ENCODE results near the gene PCP2.
A peak's percentile ranks its signal among the peaks of the same experiment; 100 is the strongest.

Gene PCP2

GRCh38 chr19:7663706-7664105 lies 30.2 kb upstream of the PCP2 start:
- DNase-seq (ENCODE audit: low read depth): no peak
- no peak overlapping the region for H3K4me3 ChIP-seq (ENCODE audit: low read depth, low read length)
- no peak for TF ChIP-seq MAX (IDR thresholded peaks at IDR 0.05; ENCODE audit: low read depth, low read length)
- no peak for TF ChIP-seq MYC (IDR thresholded peaks at IDR 0.05; ENCODE audit: low read depth, low read length)
- no peak for TF ChIP-seq CTCF (IDR thresholded peaks at IDR 0.05; ENCODE audit: low read depth, low read length)
- TF ChIP-seq POLR2A (IDR thresholded peaks at IDR 0.05; ENCODE audit: extremely low read depth, insufficient read length): no peak

- no peak for DNase-seq (ENCODE audit: low read depth)
- TF ChIP-seq MAX (IDR thresholded peaks at IDR 0.05; ENCODE audit: low read depth, low read length) (no peak), CTCF (IDR thresholded peaks at IDR 0.05; ENCODE audit: low read depth, low read length) (no peak), POLR2A (IDR thresholded peaks at IDR 0.05; ENCODE audit: extremely low read depth, insufficient read length) (no peak), MYC (IDR thresholded peaks at IDR 0.05; ENCODE audit: low read depth, low read length) (no peak)
- no peak overlapping the region for H3K4me3 ChIP-seq (ENCODE audit: low read depth, low read length)
These were observed 29.1 kb upstream of the PCP2 start for GRCh38 chr19:7662657-7663056.

- DNase-seq (ENCODE audit: low read depth): no peak
- H3K4me3 ChIP-seq (ENCODE audit: low read depth, low read length): no peak overlapping the region
- TF ChIP-seq MYC (IDR thresholded peaks at IDR 0.05; ENCODE audit: low read depth, low read length) (no peak), CTCF (IDR thresholded peaks at IDR 0.05; ENCODE audit: low read depth, low read length) (no peak), POLR2A (IDR thresholded peaks at IDR 0.05; ENCODE audit: extremely low read depth, insufficient read length) (no peak), MAX (IDR thresholded peaks at IDR 0.05; ENCODE audit: low read depth, low read length) (no peak)
These were observed 28.4 kb upstream of the PCP2 start for GRCh38 chr19:7661744-7662538.

- no peak for DNase-seq (ENCODE audit: low read depth)
- TF ChIP-seq MAX (IDR thresholded peaks at IDR 0.05; ENCODE audit: low read depth, low read length): no peak
- no peak for TF ChIP-seq MYC (IDR thresholded peaks at IDR 0.05; ENCODE audit: low read depth, low read length)
- TF ChIP-seq POLR2A (IDR thresholded peaks at IDR 0.05; ENCODE audit: extremely low read depth, insufficient read length): no peak
- no peak for TF ChIP-seq CTCF (IDR thresholded peaks at IDR 0.05; ENCODE audit: low read depth, low read length)
- no peak overlapping the region for H3K4me3 ChIP-seq (ENCODE audit: low read depth, low read length)
These were observed 24.7 kb upstream of the PCP2 start for GRCh38 chr19:7658219-7658686.

GRCh38 chr19:7657131-7657751 lies 23.7 kb upstream of the PCP2 start:
- DNase-seq (ENCODE audit: low read depth): peak; percentile 95
- TF ChIP-seq MYC (IDR thresholded peaks at IDR 0.05; ENCODE audit: low read depth, low read length) (peak; percentile 36; the same call in 1 of the 2 replicates), MAX (IDR thresholded peaks at IDR 0.05; ENCODE audit: low read depth, low read length) (no peak; the same call in none of the 2 replicates)

GRCh38 chr19:7655581-7655980 lies 22.1 kb upstream of the PCP2 start:
- DNase-seq (ENCODE audit: low read depth): peak; percentile 84
- H3K4me3 ChIP-seq (ENCODE audit: low read depth, low read length): no peak overlapping the region
- TF ChIP-seq MYC (IDR thresholded peaks at IDR 0.05; ENCODE audit: low read depth, low read length): 0 out of 2 replicates have a peak, but pooled peaks have one; percentile 12
- no peak for TF ChIP-seq POLR2A (IDR thresholded peaks at IDR 0.05; ENCODE audit: extremely low read depth, insufficient read length)

More at GRCh38 chr19:7657131-7657751, 23.7 kb upstream of the PCP2 start:
- peak overlapping the region; percentile 23 for H3K4me3 ChIP-seq (ENCODE audit: low read depth, low read length)

All from NB4 (cell line).